SK-N-SH (cell line): ENCODE data around the gene PDE4B. TPM values are rescaled to one million over a fixed set of nuclear protein-coding genes. Genes with fewer than 3 reads are reported as not detected.
"Not testable (repeated sequence)": the region's sequence is repeated elsewhere in the genome, so short reads cannot be mapped to it uniquely, and the experiment has no call there.

Experiments used
- CTCF ChIA-PET: fragments of 300-600, 350-600 bp; formaldehyde crosslinking; extraction: SDS; loops from one replicate; lab custom pipeline; 2021; lab: Yijun Ruan, JAX
- POLR2A ChIA-PET: fragments of 350-600 bp; sonication (Branson Sonifier 250); formaldehyde crosslinking; extraction: SDS; loops from one replicate; lab custom pipeline; 2020; ENCODE audit warnings: antibody characterized with exemption, inconsistent platforms; lab: Yijun Ruan, JAX
- DNase-seq: peaks from one replicate; pipeline ENCODE4 v3.0.0; 2012
- H2AFZ ChIP-seq: fragments of 200-600 bp; sonication (generic); 2 replicates; pipeline ENCODE4 v1.8.1; 2016; ENCODE audit warnings: antibody characterized with exemption, mild to moderate bottlenecking, low read depth
- H3F3A ChIP-seq: fragments of 200-600 bp; sonication (generic); replicated peaks from 2 replicates; pipeline ENCODE3; 2016; ENCODE audit warnings: antibody characterized with exemption, mild to moderate bottlenecking; ENCODE audit not compliant: insufficient read depth
- H3K27ac ChIP-seq, 2 experiments: fragments of 200-500 bp in 1 of 2; fragments of 200-600 bp in 1 of 2; sonication (Bioruptor generic) in 1 of 2; sonication (generic), shearing (Covaris generic) in 1 of 2; 2 replicates each; pipeline versions ENCODE4 v1.5.1 to v1.6.1; 2014 to 2016; ENCODE audit warnings: low read depth in 2 of 2, inconsistent platforms in 1 of 2, low read length in 1 of 2, mild to moderate bottlenecking in 1 of 2, mixed read lengths in 1 of 2
- H3K27me3 ChIP-seq: fragments of 200-600 bp; sonication (generic), shearing (Covaris generic); 2 replicates; pipeline ENCODE4 v1.6.1; 2016; ENCODE audit warnings: mixed run types; ENCODE audit not compliant: insufficient read depth
- H3K36me3 ChIP-seq, 2 experiments: fragments of 200-500 bp in 1 of 2; fragments of 200-600 bp in 1 of 2; sonication (Bioruptor generic) in 1 of 2; sonication (generic) in 1 of 2; replicated peaks in 1 of 2; 2 replicates each; pipeline versions ENCODE3 to v1.5.1; 2014 to 2016; ENCODE audit warnings: low read length in 1 of 2, mild to moderate bottlenecking in 1 of 2; ENCODE audit not compliant: insufficient read depth in 2 of 2, control insufficient read depth in 1 of 2
- H3K4me1 ChIP-seq, 2 experiments: fragments of 200-500 bp in 1 of 2; fragments of 200-600 bp in 1 of 2; sonication (Bioruptor generic) in 1 of 2; sonication (generic), shearing (Covaris generic) in 1 of 2; 2 replicates each; pipeline versions ENCODE4 v1.5.1 to v1.6.1; 2014 to 2016; ENCODE audit warnings: low read depth in 1 of 2, low read length in 1 of 2, mixed run types in 1 of 2; ENCODE audit not compliant: insufficient read depth in 2 of 2, control insufficient read depth in 1 of 2
- H3K4me2 ChIP-seq: fragments of 200-600 bp; sonication (generic), shearing (Covaris generic); 2 replicates; pipeline ENCODE4 v1.6.1; 2017; ENCODE audit warnings: mixed run types
- H3K4me3 ChIP-seq, 2 experiments: fragments of 200-500 bp in 1 of 2; fragments of 200-600 bp in 1 of 2; sonication (Bioruptor generic) in 1 of 2; sonication (generic), shearing (Covaris generic) in 1 of 2; 2 replicates each; pipeline versions ENCODE4 v1.5.1 to v1.8.1; 2014 to 2016; ENCODE audit warnings: low read depth in 2 of 2, inconsistent platforms in 1 of 2, low read length in 1 of 2, mild to moderate bottlenecking in 1 of 2, mixed read lengths in 1 of 2, moderate library complexity in 1 of 2
- H3K79me2 ChIP-seq: fragments of 200-600 bp; sonication (generic); 2 replicates; pipeline ENCODE4 v1.8.1; 2017; ENCODE audit warnings: mild to moderate bottlenecking; ENCODE audit not compliant: insufficient read depth
- H3K9ac ChIP-seq: fragments of 200-600 bp; sonication (generic); 2 replicates; pipeline ENCODE4 v1.6.1; 2017; ENCODE audit warnings: mixed run types
- H3K9me2 ChIP-seq: fragments of 200-600 bp; sonication (generic); 2 replicates; pipeline ENCODE4 v1.6.1; 2017; ENCODE audit warnings: mixed run types
- H3K9me3 ChIP-seq: fragments of 200-600 bp; sonication (generic); 2 replicates; pipeline ENCODE4 v1.6.1; 2017; ENCODE audit warnings: mixed run types, mild to moderate bottlenecking, moderate library complexity
- H4K20me1 ChIP-seq: fragments of 200-600 bp; sonication (generic); 2 replicates; pipeline ENCODE4 v1.6.1; 2017; ENCODE audit warnings: mild to moderate bottlenecking, mixed run types; ENCODE audit not compliant: insufficient read depth
- ELF1 ChIP-seq: IDR thresholded peaks from 2 replicates; pipeline ENCODE4 v1.4.0; 2012
- SMC3 ChIP-seq: IDR thresholded peaks from 2 replicates; pipeline ENCODE4 v1.6.1; 2012; ENCODE audit warnings: low read depth, low read length, improper control_type of control experiment
- WGBS: methylation state at CpG from one replicate; pipeline ENCODE4 v1.1.6; 2017; ENCODE audit warnings: low lambda C conversion rate; 5-methylcytosine and 5-hydroxymethylcytosine counted together
- polyA plus RNA-seq, 3 experiments: library from polyadenylated mRNA; depleted of rRNA; stranded (reverse); fragments of >200 nt; gene quantifications; 2 replicates each; pipeline ENCODE4 v1.2.3, GENCODE V29; 2012
- TF ChIP-seq, protein P1 (sequence below): fragments of 150-350 bp; IDR thresholded peaks from 2 replicates; pipeline ENCODE4 v1.6.1; 2017; ENCODE audit warnings: antibody characterized with exemption, low read length, low read depth, borderline replicate concordance
- TF ChIP-seq, protein P2 (sequence below): fragments of 150-350 bp; IDR thresholded peaks from 2 replicates; pipeline ENCODE4 v1.6.1; 2016; ENCODE audit warnings: mild to moderate bottlenecking, low read depth, low read length

PDE4B gene
- polyA plus RNA-seq, 1 of the 3 experiments (the other 2 are of a cell fraction): 1.9 TPM

DNA sequence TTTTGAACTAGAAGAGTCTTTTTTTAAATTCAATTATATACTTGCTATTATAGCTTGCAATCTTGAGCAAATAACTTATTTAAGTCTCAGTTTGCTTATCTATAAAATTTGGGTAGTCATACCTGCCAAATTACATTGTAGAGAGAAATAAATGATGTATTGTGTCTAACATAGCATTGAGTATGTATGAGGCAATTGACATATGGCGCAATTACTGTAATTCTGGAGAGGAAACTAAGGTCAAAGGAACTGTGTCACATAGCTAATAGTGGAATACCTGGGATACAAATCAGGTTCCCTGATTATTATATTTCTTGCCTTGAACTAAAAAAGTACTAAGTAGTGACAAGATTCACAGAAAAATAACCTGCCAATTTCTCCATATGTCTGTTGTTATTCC is 302.5 kb downstream of the PDE4B start:
- CTCF ChIA-PET: interaction anchor here (1.1 to 1.8 kb wide), 5 partner anchors 10 to 147 kb away, joined by 3 to 5 read pairs (median 4); no protein-coding TSS in a partner anchor
- 100% methylated on average over 1 of the region's 1 CpG for WGBS

DNA sequence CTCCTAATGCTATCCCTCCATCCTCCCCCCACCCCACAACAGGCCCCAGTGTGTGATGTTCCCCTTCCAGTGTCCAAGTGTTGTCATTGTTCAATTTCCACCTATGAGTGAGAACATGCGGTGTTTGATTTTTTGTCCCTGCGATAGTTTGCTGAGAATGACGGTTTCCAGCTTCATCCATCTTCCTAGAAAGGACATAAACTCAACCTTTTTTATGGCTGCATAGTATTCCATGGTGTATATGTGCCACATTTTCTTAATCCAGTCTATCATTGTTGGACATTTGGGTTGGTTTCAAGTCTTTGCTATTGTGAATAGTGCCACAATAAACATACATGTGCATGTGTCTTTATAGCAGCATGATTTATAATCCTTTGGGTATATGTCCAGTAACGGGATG is 308.3 kb downstream of the PDE4B start:
- WGBS: 79% methylated on average over 4 of the region's 4 CpGs
- H3K27ac ChIP-seq, H3K9ac ChIP-seq, H3K4me2 ChIP-seq, H3K9me3 ChIP-seq, H4K20me1 ChIP-seq, H3K4me3 ChIP-seq, H2AFZ ChIP-seq, DNase-seq, H3K27me3 ChIP-seq, H3K36me3 ChIP-seq, H3K9me2 ChIP-seq, H3F3A ChIP-seq, H3K4me1 ChIP-seq, H3K79me2 ChIP-seq, CTCF ChIA-PET, POLR2A ChIA-PET: not testable (repeated sequence)

More for the DNA sequence above, 302.5 kb downstream of the PDE4B start:
- H3K4me3 ChIP-seq: no peak overlapping the region
- no peaks in the 10 kb centered on the region for H3K27me3 ChIP-seq
- H3K79me2 ChIP-seq: no peaks in the 10 kb centered on the region
- no peaks in the 10 kb centered on the region for H3K4me1 ChIP-seq
- no peak overlapping the region for H3K9ac ChIP-seq
- DNase-seq: no peak
- H3K36me3 ChIP-seq: no peaks in the 10 kb centered on the region
- no peaks in the 10 kb centered on the region for H3K9me2 ChIP-seq
- POLR2A ChIA-PET: no interaction called here
- H3K4me2 ChIP-seq: no peak overlapping the region
- no peaks in the 10 kb centered on the region for H4K20me1 ChIP-seq
- TF ChIP-seq, protein P1, sequence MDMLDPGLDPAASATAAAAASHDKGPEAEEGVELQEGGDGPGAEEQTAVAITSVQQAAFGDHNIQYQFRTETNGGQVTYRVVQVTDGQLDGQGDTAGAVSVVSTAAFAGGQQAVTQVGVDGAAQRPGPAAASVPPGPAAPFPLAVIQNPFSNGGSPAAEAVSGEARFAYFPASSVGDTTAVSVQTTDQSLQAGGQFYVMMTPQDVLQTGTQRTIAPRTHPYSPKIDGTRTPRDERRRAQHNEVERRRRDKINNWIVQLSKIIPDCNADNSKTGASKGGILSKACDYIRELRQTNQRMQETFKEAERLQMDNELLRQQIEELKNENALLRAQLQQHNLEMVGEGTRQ: no peak
- TF ChIP-seq SMC3 (no peak), ELF1 (no peak)
- TF ChIP-seq, protein P2, sequence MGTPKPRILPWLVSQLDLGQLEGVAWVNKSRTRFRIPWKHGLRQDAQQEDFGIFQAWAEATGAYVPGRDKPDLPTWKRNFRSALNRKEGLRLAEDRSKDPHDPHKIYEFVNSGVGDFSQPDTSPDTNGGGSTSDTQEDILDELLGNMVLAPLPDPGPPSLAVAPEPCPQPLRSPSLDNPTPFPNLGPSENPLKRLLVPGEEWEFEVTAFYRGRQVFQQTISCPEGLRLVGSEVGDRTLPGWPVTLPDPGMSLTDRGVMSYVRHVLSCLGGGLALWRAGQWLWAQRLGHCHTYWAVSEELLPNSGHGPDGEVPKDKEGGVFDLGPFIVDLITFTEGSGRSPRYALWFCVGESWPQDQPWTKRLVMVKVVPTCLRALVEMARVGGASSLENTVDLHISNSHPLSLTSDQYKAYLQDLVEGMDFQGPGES: no peak
- H2AFZ ChIP-seq: no peak overlapping the region
- no peak overlapping the region for H3K27ac ChIP-seq
- no peaks in the 10 kb centered on the region for H3F3A ChIP-seq
- no peaks in the 10 kb centered on the region for H3K9me3 ChIP-seq

DNA sequence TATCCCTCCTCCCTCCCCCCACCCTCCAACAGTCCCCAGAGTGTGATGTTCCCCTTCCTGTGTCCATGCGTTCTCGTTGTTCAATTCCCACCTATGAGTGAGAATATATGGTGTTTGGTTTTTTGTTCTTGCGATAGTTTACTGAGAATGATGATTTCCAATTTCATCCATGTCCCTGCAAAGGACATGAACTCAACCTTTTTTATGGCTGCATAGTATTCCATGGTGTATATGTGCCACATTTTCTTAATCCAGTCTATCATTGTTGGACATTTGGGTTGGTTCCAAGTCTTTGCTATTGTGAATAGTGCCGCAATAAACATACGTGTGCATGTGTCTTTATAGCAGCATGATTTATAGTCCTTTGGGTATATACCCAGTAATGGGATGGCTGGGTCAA is 311.4 kb downstream of the PDE4B start:
- H3K4me3 ChIP-seq, H3K4me2 ChIP-seq, H3F3A ChIP-seq, H4K20me1 ChIP-seq, H3K4me1 ChIP-seq, H3K27ac ChIP-seq, H3K36me3 ChIP-seq, POLR2A ChIA-PET, H3K27me3 ChIP-seq, H3K9me2 ChIP-seq, CTCF ChIA-PET, DNase-seq, H3K9ac ChIP-seq, H3K79me2 ChIP-seq, H2AFZ ChIP-seq, H3K9me3 ChIP-seq: not testable (repeated sequence)
- 81% methylated on average over 3 of the region's 5 CpGs for WGBS
